Panc1 (cell line): ENCODE measurements around the gene MRPS7. TPM values are rescaled to one million over a fixed set of nuclear protein-coding genes. Genes with fewer than 3 reads are reported as not detected.

Experiments used
- ATAC-seq: fragments of 200-7000 bp; cut with Tn5 transposase; 2 replicates; pipeline ENCODE4 v1.9.1; 2020; ENCODE audit warnings: mild to moderate bottlenecking, moderate library complexity
- BruUV-seq: library from RNA; stranded (reverse); fragments of 400-500 nt; replicated peaks from 2 replicates; lab custom pipeline; 2021; lab: Mats Ljungman, UMichigan
- CTCF ChIA-PET: fragments of 300-600 bp; sonication (Branson Sonifier 250); formaldehyde crosslinking; loops from one replicate; lab custom pipeline; 2022; ENCODE audit warnings: antibody characterized with exemption; lab: Charles Lee
- POLR2A ChIA-PET: fragments of 300-600 bp; sonication (Branson Sonifier 250); formaldehyde crosslinking; loops from one replicate; lab custom pipeline; 2022; ENCODE audit warnings: antibody characterized with exemption; lab: Charles Lee
- DNase-seq: peaks from one replicate; pipeline ENCODE4 v3.0.0-alpha.2; 2010; ENCODE audit warnings: low read depth, low spot score
- H3K27ac ChIP-seq: 2 replicates; pipeline ENCODE4 v1.5.1; 2011; ENCODE audit warnings: mild to moderate bottlenecking, low read length, inconsistent platforms
- H3K27me3 ChIP-seq: fragments of 200-500 bp; sonication (Bioruptor generic); 2 replicates; pipeline ENCODE4 v1.6.0; 2014; ENCODE audit warnings: low read length, inconsistent platforms; ENCODE audit not compliant: control insufficient read depth, insufficient read depth
- H3K36me3 ChIP-seq: fragments of 200-500 bp; sonication (Bioruptor generic); 2 replicates; pipeline ENCODE4 v1.5.1; 2014; ENCODE audit warnings: inconsistent platforms, mild to moderate bottlenecking, low read length, moderate library complexity; ENCODE audit not compliant: control insufficient read depth, insufficient read depth
- H3K4me1 ChIP-seq: 2 replicates; pipeline ENCODE4 v1.5.1; 2011; ENCODE audit warnings: inconsistent platforms, mild to moderate bottlenecking, low read length, moderate library complexity; ENCODE audit not compliant: control insufficient read depth, insufficient read depth
- H3K4me3 ChIP-seq, 2 experiments: 2 replicates each; pipeline ENCODE4 v1.5.1; 2011 to 2012; ENCODE audit warnings: low read depth in 2 of 2, low read length in 2 of 2, mild to moderate bottlenecking in 2 of 2, inconsistent platforms in 1 of 2, moderate library complexity in 1 of 2
- H3K9me3 ChIP-seq: fragments of 200-500 bp; sonication (Bioruptor generic); 2 replicates; pipeline ENCODE4 v1.5.1; 2014; ENCODE audit warnings: low read depth, mild to moderate bottlenecking, inconsistent platforms, low read length, moderate library complexity; ENCODE audit not compliant: control insufficient read depth, insufficient read depth
- POLR2AphosphoS5 ChIP-seq: IDR thresholded peaks from 2 replicates; pipeline ENCODE4 v1.6.1; 2012; ENCODE audit warnings: mild to moderate bottlenecking, low read depth, low read length, moderate library complexity
- SIN3A ChIP-seq: IDR thresholded peaks from 2 replicates; pipeline ENCODE4 v1.6.1; 2012; ENCODE audit warnings: low read depth, mild to moderate bottlenecking, low read length, moderate library complexity, borderline replicate concordance; ENCODE audit not compliant: insufficient read depth
- TCF7L2 ChIP-seq: IDR thresholded peaks from 2 replicates; pipeline ENCODE4 v1.6.1; 2011; ENCODE audit warnings: mild to moderate bottlenecking, low read depth, low read length, inconsistent platforms
- in situ Hi-C: cut with HindIII; loops from 2 replicates; pipeline ENCODE4 v1.10.0; 2016; ENCODE audit warnings: low sequenced_read_pairs, low pct_unique_long_range_greater_than_20kb
- intact Hi-C: fragments of 100-400 bp; cut with micrococcal nuclease; formaldehyde crosslinking; loops from one replicate; pipeline ENCODE4 v1.10.0; 2022; ENCODE audit not compliant: unreplicated experiment
- total RNA-seq: library from RNA; stranded (reverse); gene quantifications from one replicate; pipeline ENCODE4 v1.2.1, GENCODE V29; 2021; ENCODE audit not compliant: unreplicated experiment
- TF ChIP-seq, protein P1 (sequence below): fragments of 450-650 bp; IDR thresholded peaks from 2 replicates; pipeline ENCODE4 v1.5.1; 2017; ENCODE audit warnings: mild to moderate bottlenecking
- TF ChIP-seq, protein P2 (sequence below), 2 experiments: IDR thresholded peaks; 2 replicates each; pipeline ENCODE4 v1.6.1; 2011 to 2012; ENCODE audit warnings: low read depth in 2 of 2, control low read depth in 1 of 2, low read length in 1 of 2, mild to moderate bottlenecking in 1 of 2, moderate library complexity in 1 of 2; ENCODE audit not compliant: insufficient read depth in 1 of 2

Gene MRPS7
- total RNA-seq, 1 experiment from 2014 or later = 85.0 TPM

DNA sequence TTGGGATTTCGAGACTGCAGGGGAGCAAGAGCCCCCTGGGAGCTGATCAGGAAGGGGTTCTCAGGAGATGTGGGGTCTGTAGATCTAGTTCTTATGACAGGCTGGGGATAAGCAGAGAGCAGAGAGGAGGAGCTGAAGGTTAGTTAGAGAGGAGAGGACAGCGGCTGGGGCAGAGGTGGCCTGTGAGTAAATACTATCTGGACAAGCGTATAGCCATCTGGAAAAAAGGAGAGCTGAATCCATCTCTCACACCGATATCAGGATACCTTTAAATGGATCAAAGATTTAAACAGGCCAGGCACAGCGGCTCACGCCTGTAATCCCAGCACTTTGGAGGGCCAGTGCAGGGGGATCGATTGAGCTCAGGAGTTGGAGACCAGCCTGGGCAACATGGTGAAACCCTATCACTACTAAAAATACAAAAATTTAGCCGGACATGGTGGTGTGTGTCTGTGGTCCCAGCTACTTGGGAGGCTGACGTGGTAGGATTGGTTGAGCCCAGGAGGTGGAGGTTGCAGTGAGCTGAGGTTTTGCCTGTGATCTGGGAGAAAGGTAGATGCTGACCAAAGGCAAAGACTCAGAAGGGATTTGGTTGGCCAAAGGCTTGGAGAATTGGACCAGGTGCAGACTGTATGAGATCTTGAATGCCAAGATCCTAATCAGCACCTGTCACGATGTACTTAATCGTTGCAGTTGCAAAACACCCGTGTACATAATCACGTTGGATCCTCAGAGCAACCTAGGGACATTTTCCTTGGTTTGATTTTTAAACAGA lies 46.5 kb downstream of the MRPS7 start:
- no peaks in the 10 kb centered on the region for H3K36me3 ChIP-seq
- intact Hi-C loops = no loop called here
- POLR2A ChIA-PET = interaction anchor here (0.6 kb wide), 2 partner anchors 106 to 174 kb away, joined by 4 to 9 read pairs; no protein-coding TSS in a partner anchor
- no peaks in the 10 kb centered on the region for H3K9me3 ChIP-seq
- ATAC-seq (peak; percentile 29; the same call in 1 of the 2 replicates), DNase-seq (no peak)
- no peak overlapping the region for H3K4me3 ChIP-seq
- CTCF ChIA-PET = no interaction called here
- TF ChIP-seq, protein P1, sequence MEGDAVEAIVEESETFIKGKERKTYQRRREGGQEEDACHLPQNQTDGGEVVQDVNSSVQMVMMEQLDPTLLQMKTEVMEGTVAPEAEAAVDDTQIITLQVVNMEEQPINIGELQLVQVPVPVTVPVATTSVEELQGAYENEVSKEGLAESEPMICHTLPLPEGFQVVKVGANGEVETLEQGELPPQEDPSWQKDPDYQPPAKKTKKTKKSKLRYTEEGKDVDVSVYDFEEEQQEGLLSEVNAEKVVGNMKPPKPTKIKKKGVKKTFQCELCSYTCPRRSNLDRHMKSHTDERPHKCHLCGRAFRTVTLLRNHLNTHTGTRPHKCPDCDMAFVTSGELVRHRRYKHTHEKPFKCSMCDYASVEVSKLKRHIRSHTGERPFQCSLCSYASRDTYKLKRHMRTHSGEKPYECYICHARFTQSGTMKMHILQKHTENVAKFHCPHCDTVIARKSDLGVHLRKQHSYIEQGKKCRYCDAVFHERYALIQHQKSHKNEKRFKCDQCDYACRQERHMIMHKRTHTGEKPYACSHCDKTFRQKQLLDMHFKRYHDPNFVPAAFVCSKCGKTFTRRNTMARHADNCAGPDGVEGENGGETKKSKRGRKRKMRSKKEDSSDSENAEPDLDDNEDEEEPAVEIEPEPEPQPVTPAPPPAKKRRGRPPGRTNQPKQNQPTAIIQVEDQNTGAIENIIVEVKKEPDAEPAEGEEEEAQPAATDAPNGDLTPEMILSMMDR = no peak
- TF ChIP-seq POLR2AphosphoS5 (no peak), SIN3A (no peak), TCF7L2 (no peak)
- TF ChIP-seq, protein P2, sequence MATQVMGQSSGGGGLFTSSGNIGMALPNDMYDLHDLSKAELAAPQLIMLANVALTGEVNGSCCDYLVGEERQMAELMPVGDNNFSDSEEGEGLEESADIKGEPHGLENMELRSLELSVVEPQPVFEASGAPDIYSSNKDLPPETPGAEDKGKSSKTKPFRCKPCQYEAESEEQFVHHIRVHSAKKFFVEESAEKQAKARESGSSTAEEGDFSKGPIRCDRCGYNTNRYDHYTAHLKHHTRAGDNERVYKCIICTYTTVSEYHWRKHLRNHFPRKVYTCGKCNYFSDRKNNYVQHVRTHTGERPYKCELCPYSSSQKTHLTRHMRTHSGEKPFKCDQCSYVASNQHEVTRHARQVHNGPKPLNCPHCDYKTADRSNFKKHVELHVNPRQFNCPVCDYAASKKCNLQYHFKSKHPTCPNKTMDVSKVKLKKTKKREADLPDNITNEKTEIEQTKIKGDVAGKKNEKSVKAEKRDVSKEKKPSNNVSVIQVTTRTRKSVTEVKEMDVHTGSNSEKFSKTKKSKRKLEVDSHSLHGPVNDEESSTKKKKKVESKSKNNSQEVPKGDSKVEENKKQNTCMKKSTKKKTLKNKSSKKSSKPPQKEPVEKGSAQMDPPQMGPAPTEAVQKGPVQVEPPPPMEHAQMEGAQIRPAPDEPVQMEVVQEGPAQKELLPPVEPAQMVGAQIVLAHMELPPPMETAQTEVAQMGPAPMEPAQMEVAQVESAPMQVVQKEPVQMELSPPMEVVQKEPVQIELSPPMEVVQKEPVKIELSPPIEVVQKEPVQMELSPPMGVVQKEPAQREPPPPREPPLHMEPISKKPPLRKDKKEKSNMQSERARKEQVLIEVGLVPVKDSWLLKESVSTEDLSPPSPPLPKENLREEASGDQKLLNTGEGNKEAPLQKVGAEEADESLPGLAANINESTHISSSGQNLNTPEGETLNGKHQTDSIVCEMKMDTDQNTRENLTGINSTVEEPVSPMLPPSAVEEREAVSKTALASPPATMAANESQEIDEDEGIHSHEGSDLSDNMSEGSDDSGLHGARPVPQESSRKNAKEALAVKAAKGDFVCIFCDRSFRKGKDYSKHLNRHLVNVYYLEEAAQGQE (IDR thresholded peaks at IDR 0.05; ENCODE audit: insufficient read depth in 1 of 2, low read depth in 2 of 2, low read length in 1 of 2) = no peak
- in situ Hi-C loops = no loop called here
- H3K4me1 ChIP-seq = no peaks in the 10 kb centered on the region
- BruUV-seq = no TSS peak
- no peak overlapping the region for H3K27ac ChIP-seq
- H3K27me3 ChIP-seq = no peaks in the 10 kb centered on the region

DNA sequence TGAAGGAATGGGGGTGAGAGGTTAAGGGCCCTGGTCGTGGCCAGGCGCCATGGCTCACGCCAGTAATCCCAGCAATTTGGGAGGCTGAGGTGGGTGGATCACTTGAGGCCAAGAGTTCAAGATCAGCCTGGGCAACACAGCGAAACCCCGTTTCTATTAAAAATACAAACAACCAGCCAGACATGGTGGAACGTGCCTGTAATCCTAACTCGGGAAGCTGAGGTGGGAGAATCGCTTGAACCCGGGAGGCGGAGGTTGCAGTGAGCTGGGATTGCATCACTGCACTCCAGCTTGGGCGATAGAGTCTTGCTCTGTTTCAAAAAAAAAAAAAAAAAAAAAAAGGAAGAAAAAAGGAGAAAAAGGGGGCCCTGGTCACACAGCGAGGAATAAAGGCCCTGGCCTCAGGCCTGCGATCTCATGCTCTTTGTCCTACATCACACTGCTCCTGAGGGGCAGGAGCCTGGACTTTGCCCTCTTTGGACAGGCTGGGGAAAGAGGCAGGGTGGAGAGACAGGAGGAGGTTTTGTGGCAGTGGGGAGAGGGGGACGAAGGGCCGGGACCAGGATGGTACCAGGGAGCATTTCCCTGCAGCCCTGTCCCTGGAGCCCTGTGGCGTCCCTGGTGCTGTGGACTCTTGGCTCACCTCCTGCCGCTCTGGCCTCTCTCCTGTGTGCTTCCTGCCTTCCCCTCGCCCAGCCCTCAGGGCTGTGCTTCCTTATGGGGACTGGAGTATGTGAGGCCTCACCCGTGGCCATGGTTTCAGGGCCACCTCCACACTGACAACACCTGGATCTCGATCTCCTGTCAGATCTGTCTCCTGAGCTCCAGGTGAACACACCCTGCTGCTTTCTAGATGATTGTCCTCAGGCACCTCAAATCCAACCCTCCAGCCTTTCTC lies 47.3 kb downstream of the MRPS7 start:
- H3K4me3 ChIP-seq = no peak overlapping the region
- POLR2A ChIA-PET = no interaction called here
- no peaks in the 10 kb centered on the region for H3K4me1 ChIP-seq
- no peaks in the 10 kb centered on the region for H3K9me3 ChIP-seq
- DNase-seq = no peak
- H3K27ac ChIP-seq = no peak overlapping the region
- in situ Hi-C loops = no loop called here
- no peaks in the 10 kb centered on the region for H3K36me3 ChIP-seq
- intact Hi-C loops = no loop called here
- CTCF ChIA-PET = interaction anchor here (0.6 kb wide), 1 partner anchor 14 kb away, joined by 7 read pairs; no protein-coding TSS in a partner anchor
- BruUV-seq = no TSS peak
- ATAC-seq = peak; percentile 70
- TF ChIP-seq TCF7L2 (no peak), SIN3A (no peak), POLR2AphosphoS5 (no peak)
- TF ChIP-seq, protein P2 (IDR thresholded peaks at IDR 0.05; ENCODE audit: insufficient read depth in 1 of 2, low read depth in 2 of 2, low read length in 1 of 2) = no peak
- TF ChIP-seq, protein P1 = no peak
- no peaks in the 10 kb centered on the region for H3K27me3 ChIP-seq
